HG03469 (cell line): Measurements from ENCODE around the gene DPEP3.

Experiments used
- ATAC-seq: cut with Tn5 transposase; IDR thresholded peaks from one replicate; pipeline ENCODE4 v1.9.1; 2021; ENCODE audit warnings: mild to moderate bottlenecking, moderate library complexity, moderate number of reproducible peaks; ENCODE audit not compliant: unreplicated experiment

DPEP3 gene

DNA sequence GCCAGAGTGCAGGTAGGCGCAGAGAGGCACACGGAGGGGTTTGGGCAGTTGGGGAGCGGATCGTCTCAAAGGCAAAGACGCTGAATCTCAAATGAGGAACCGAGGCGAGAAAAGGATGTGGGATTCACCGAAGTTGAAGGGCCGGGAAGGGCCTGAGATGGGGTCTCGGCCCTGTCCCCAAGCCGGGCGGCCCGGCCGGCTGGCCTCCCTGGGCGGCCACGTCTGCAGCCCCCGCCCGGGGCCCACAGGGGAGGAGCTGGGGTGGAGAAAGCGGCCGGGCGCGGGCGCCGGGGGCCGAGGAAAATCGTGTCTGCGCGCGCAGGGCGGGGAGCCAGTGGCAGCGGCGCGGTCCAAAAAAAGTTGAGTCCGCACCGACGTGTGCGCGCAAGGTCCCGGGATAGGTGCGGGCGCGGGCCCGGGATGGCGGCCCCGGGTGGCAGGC lies 12.3 kb downstream of the DPEP3 start:
- ATAC-seq = peak; percentile 17

DNA sequence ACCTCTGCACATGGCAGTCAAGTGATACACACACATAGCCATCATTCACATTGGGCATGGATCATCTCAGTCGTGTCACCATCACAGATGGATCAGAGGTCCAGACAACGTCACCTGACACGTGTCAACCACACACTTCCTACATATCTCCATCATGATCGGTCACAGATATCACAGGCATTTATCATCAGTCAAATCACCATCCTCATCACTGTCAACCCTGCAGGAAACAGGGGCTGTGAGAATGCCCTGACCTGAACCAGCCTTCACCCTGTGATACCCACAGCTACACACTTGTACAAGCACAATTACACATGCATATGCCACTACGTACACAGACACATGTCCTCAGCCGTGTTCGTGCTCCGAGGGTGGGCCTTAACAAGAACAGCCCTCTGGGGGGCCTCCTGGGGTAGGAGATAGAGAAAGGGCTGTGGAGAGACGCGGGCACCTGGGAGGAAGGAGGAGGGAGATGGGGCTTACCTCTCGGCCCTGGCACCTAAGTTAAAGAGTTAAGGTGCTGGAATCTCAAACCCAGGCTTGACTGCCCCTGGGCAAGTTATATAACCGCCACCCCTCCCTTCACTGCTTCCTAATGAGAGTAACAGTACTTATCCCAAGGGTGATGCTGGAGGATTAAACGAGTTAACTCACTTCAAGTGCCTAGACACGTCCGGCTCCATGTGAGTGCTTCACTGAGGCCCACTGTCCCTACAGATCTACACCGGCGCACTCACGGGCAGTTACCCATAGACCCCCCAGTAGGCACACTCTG lies 12.9 kb downstream of the DPEP3 start:
- ATAC-seq = no peak

DNA sequence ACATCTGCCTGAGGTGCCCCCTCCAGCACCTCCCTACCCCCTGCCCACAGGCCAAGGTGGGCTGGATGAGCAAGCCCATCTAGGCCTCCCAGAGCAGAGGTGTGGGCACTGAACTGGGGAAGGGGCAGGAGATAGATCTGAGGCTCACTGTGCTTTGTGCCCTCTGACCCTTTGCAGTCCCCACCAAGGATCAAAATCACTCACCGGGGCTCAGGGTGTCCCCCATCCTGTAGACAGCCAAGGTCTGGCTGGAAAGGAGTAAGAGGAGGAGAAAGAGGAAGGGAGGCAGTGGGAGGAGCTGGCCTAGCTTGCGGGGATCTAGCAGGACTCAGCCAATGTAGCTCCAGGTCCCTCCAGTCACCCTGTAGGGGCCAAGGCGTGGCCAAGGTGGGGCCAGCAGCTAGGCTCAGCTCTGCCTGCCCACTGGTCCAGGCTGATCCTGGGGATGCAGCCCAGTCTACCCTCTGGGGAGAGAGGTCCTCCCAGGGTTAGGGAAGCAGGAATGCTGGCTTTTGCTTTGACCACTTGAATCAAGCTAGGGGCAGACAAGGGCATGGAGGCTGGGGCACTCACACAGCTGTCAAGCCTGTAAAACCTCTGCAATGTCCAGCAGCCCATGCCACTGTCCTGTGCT lies 13.6 kb downstream of the DPEP3 start:
- ATAC-seq = no peak

DNA sequence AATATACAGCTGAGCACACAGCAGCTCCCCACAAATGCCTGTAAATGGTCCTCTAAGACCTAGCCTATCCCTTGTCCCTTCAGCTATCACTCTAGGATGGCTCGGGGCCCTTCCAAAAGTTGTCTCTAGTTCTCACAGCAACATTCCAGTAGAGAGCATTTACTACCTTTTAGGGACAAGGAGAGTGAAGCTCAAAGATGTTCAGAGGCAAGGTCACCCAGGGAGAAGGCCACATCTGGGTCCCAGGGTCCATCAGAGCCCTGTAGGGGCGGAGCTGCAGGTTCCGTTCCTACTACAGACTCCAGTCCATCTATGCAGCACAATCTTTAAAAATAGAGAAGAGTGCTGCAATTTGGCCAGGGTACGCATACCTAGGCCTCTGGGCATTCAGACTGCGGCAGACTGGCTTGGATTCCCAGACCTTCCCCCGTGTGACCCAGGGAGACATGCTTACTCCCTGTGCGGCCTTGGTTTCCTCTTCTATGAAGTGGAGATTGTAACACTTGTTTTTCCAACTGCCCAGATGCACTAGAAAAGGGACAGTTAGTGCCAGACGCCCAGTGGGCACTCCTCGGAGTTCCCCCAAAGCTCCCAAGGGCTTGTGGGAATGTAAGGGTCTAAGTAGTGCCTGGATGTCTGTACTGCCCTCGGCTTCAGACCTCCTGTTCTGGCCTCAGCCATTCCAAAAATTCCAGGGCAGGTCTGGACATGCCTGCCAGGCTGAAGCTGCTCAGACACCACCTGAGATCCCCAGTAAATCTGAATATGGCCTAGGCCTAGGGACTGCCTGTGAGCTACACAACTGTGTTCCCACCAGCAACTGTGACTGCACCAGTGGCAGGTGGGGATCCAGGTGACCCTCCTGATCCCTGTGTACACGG lies 14.4 kb downstream of the DPEP3 start:
- no peak for ATAC-seq

DNA sequence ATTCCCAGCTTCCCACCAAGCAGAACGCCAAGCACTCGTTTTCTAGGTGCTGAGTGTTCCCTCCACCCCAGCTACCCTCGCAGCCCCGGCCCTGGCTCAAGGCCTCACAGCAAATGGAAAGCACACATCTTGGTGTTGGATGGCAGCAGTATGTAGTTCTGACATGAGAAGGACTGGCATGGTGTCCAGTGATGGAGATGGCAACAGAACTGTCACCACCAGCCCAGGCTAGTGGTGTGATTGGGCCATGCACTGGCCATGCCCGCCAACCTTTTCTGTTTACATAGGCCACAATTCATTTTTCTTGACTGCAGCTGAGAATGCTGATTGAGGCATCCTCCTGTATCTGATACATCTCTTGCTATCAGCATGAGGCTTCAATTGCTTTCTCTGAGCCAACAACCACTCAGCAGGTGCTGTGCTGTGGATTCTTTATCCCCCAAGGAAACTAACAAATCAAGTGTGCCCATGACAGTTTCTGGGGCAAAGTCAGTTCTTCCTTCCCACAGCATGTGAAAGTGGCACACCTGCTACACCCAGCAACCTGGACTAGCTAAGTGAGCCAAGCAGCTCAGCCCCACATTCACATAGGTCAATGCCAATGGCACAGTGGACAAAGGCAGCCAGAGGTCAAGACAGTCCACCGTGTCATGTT lies 15.7 kb downstream of the DPEP3 start:
- no peak for ATAC-seq

DNA sequence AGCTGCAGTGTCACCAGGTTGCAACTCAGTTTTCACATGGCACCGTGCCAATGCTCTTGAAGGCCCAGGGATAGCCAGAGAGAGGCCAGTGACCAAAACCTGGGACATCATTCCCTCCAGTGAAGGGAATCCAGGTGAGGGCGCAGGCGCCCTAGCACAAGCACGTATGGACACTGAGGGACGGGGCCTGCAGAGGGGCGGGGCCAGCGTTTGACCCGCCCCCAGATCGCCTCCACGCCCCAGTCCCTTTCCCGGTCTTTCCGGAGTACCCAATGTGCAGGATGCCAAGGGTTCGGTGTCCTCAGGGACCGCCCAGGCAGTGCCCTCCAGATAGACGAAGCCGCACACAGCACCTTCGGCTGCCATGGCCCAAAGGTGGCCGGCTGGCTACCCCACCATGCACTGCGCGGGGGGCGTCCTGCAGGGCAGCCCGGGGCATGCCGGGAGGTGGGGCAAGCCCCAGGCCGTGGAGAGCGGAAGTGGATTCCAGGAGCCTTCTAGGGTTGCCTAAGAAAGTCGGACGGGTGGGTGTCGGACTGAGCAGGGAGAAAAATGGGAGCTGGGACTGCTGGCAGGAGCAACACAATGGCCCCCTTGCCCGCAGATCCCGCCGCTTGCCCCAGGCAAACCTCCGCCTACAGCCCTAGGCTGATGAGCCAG lies 16.5 kb downstream of the DPEP3 start:
- no peak for ATAC-seq

DNA sequence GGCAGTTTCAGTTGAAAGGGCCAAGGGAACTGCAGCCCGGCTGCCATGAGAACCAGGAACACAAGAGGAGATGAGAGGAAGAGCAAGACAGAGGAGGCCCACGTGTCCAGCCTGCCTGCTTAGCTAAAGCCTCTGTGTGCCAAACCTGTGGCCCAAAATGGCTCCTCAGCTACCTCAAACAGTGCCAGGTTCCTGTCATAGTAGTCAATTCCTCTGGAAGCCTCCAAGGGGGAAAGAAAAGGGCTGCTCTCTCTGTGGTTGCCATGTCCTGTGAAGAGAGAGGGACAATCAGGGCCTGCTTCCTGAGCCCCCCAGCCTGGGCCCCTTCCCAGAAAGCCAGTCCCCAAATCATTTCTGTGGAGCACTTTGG lies 17.0 kb downstream of the DPEP3 start:
- no peak for ATAC-seq

DNA sequence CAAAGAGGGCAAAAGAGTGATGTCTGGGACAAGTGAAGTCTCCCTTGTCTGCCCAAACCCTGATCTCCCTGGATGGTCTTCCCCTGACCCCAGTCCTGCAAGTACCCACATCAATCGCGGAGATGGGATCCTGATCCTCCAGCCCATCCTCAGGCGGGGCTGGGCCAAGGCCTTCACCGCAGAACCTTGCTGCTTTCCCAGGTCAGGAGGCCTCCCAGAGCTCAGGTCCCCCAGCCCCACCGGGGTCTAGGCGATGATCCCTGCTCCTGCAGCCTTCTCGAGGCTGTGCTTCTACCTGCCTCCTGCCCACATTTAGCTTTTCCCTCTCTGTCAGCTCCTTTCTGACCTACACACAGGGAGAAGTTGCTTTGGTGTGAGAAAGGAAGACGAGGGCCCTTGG lies 18.2 kb downstream of the DPEP3 start:
- no peak for ATAC-seq

GRCh38 chr16:67961551-67961957 lies 18.7 kb downstream of the DPEP3 start:
- ATAC-seq = no peak

DNA sequence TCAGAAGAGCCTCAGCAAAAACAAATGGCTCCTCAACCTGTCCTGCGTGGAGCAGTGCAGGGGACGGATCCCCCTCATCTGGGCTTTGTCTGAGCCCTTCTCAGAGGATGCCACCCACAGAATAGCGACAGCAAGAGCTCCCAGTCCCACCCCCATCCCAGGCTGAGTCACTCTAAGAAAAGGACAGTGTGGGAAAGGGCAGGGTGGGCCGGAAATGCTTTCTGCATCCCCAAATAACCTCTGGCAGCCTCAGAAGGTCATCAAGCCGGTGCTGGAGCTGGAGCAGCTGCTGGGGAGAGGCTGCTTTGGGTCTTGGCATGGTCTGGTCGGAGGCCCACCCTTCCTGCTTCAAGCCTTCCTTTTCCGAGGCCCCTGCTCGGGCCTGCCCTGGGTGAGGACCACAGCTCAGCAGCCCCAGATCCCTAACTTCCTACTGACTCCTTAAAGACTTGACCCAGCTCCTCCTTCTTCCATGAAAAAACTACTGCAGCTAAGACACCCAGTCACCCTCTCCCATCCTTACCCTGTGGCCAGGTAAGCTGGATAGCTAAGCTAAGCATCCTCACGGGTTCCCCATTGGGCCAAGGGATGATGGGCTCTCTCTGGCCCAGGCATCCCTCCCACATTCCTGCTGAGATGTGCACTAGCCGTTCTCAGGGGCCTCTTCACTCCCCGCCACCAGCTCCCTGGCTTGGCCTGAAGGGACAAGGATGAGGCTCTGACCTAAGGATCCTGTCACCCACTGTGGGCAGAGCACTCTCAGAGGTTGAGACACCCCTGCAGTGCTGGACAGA lies 20.6 kb downstream of the DPEP3 start:
- no peak for ATAC-seq

DNA sequence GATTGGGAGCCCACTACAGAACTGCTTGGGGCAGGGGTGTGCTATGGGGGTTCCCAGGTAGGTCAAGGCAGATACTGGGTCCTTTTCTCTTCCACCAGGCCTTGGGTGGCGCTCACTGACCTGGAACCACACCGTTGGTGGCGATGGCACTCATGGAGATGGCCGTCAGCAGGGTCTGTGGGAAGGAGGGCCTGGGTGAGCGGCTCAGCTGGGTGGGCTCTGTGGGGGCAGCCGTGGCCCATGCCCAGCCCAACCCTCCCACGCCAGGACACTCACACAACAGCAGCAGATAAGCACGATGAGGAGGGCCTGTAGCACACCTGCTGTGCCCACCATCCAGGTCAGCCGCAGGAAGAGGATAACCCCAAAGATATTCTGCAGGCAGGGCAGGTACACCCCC lies 22.7 kb downstream of the DPEP3 start:
- no peak for ATAC-seq

DNA sequence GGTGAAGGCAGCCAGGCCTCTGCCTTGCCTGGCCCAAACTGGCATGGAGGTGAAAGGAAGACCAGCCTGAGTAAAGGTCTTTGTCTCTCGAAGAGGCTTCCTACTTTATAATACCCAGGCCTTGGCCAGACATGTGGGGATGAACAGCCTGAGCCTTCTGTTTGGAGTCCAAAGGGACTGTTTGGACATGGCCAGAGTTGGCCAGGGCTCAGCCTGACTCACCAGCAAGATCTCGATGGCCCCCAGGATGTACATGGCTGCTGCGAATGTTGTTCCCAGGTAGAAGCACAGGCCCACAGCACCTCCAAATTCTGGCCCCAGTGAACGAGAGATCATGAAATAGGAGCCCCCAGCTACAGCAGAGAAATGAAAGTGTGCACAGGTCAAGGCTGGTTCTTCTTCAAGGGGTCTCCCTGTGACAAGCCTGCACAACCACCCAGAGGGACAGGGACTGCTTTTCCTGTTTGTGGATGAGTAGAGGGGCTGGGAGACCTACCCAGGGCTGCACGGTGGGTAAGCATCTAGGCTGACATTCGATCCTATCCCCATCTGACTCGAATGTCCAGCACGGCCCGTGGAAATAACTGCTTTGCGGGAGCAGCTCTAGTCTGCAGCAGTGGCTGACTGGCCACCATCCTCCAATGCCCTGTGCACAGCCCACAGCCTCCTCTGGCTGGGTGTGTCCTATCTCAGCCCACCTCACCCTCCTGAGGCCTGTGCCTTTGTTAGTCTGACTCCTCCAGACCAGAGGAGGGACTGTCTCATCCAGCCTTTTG lies 25.7 kb downstream of the DPEP3 start:
- ATAC-seq = no peak

DNA sequence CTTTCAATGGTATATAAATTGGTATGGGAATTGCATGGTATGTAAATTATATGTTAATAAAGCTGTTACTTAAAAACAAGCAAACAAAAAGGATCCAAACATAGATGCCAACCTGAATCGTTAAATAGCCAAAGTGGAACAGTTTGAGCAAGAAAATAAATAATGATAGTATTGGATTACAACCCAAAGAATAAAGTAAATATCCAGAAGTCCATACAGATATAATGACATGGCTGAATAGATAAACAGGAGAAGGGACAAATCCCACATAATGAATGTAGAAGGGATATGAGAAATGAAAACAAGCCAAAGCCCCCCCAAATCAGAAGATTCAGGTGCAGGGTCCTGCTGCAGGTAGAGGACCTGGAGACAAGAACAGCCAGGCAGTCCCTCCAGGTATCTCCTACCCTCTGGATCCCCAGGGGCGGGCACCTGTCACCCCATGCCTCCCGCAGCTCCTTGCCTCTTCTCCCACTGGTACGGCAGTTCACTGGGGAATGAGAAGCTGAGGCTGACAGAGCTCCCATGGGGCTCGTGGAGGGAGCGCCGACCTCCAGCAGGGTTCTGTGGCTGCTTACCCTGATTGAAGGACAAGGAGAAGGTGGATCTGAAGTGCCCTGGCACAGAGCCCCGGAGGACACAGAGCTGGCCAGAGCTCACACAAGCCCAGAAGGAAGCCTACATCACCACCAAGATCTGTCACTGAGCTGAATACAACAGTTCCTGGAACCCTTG lies 26.5 kb downstream of the DPEP3 start:
- no peak for ATAC-seq

DNA sequence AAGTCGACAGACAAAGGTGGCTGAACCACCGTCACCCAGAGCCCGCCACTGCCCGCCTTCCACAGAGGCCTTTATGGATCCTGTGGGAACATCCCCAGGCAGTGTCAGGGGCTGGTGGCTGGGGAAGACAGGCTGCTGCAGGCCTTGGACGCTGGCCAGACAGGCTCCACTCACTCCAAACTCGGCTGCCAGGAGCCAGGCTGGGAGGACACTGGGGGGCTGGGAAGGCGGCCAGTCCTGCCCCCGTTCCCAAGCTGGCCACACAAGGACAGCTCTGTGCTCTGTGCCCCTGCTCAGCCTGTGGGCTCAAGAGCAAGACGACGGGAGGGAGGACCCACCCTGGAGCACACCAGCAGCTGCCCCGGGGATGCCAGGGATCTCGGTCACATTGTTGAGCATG lies 28.8 kb downstream of the DPEP3 start:
- no peak for ATAC-seq

GRCh38 chr16:67950335-67950843 lies 29.9 kb downstream of the DPEP3 start:
- no peak for ATAC-seq

GRCh38 chr16:67949645-67950044 lies 30.7 kb downstream of the DPEP3 start:
- no peak for ATAC-seq

DNA sequence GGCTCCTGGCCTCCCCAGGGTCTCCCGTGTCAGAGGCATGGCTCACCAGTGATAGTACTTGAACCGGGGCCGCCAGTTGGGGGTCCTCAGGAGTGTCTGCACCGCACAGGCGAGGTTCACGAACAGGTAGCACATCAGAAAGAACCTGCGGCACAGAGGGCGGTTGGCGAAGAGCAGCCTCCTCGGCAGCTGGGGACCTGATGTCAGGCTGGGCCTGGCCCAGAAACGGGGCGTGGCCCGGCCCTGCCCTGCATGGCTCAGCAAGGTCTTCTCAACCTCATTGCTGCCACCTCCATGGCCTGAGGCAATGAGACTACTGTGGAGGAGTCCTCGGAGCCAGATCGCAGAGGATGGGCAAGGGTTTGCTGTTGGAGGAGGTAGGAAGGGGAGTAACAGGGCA lies 32.3 kb downstream of the DPEP3 start:
- no peak for ATAC-seq

DNA sequence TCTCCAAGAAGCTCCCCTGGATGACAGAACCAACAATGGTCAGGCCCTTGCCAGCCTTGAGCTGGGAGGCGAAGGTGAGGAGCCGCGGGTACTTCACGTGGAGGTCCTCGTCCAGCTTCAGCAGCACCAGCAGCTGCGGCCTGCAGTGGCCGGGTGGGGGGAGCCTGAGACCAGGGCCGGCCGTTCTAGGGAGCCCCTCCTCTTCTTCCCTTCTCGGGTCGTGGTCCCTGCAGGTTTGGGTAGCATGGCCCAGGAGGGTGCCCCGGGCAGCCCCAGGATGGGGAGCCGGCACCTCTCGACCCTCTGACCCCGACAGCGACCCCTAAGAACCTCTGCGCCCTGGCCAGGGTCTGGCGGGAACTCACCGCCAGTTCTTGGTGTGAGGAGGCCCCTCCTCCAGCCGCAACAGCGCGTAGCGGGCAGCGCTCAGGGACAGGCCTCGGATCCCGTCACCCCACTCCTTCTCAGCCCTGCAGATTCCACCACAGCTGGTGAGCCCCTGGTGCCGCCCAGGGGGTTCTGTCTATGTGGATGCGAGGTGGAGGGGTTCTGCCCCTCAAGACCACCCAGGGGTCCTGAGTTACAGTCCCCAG lies 33.2 kb downstream of the DPEP3 start:
- no peak for ATAC-seq
